HG03039 (cell line): Measurements from ENCODE around the gene JUNB.

ENCODE experiments used
- ATAC-seq: cut with Tn5 transposase; IDR thresholded peaks from one replicate; pipeline ENCODE4 v1.9.1; 2021; ENCODE audit warnings: mild to moderate bottlenecking, moderate library complexity; ENCODE audit not compliant: unreplicated experiment

Gene JUNB

DNA sequence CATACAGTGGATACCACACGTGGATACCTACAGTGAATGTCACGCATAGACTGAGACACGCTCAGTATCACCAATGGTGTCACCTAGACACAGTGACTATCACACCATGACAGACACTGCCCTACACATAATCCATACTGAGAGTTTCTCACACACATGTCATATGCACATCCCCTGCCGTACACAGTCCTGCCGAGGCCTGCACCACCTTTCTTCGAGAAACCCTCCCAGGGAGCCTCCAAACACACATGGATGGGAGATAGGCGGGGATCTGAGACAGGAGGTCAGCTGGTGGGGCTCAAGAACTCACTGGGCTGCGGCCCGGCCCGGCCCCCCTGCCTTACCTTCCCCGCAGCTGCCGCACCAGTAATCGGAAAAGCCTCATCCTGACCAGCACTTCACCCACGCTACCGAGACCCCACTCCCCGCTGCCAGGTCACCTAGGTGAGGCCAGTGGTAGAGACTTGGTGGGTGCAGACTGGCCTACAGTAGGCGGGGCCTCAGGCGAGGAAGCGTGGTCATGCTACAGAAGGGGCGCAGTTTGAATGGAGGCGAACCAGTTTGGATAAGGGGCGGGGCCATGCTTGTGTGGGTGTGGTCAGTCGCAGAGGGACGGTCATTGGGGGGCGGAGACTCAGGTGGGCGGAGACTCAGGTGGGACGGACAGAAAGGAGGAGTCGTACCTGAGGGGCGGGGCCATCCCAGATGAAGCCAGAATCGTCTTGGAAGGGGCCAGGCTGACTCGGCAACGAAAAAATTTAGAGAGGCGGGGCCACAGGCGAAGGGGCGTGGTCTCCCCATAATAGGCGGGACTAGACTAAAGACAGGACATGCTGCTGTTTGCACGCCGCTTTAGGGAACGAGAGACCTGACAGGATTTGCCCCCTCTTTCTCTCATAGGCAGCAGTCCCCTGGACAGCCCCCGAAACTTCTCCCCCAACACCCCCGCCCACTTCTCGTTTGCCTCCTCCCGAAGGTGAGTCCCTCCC is 49.1 kb downstream of the JUNB start:
- no peak for ATAC-seq

DNA sequence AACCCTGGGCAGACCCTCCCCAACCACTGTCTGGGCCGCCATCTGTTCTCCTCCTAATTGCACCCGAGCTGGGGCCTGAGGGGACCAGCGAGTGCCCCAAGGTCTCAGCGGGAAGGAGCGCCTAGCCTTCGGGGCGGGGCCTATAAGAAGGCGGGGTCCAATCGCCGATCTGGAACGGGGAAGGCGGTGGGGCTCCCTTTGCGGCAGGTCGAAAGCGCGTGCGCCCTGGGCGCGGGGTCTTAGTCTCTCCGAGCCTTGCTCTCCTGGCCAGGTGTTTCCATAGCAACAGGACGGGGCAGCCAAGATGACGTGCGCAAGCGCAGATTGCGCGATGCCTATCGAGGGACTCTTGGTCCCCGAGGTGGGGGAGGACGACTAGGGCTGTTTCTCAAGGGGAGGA is 49.8 kb downstream of the JUNB start:
- ATAC-seq, result no peak

GRCh38 chr19:12842511-12842910 is 51.2 kb downstream of the JUNB start:
- no peak for ATAC-seq
